HG02884 (cell line): Measurements from ENCODE around the gene IQCM.

Source experiments
- ATAC-seq: cut with Tn5 transposase; IDR thresholded peaks from one replicate; pipeline ENCODE4 v1.9.1; 2021; ENCODE audit warnings: mild to moderate bottlenecking, moderate library complexity; ENCODE audit not compliant: unreplicated experiment

Gene IQCM

DNA sequence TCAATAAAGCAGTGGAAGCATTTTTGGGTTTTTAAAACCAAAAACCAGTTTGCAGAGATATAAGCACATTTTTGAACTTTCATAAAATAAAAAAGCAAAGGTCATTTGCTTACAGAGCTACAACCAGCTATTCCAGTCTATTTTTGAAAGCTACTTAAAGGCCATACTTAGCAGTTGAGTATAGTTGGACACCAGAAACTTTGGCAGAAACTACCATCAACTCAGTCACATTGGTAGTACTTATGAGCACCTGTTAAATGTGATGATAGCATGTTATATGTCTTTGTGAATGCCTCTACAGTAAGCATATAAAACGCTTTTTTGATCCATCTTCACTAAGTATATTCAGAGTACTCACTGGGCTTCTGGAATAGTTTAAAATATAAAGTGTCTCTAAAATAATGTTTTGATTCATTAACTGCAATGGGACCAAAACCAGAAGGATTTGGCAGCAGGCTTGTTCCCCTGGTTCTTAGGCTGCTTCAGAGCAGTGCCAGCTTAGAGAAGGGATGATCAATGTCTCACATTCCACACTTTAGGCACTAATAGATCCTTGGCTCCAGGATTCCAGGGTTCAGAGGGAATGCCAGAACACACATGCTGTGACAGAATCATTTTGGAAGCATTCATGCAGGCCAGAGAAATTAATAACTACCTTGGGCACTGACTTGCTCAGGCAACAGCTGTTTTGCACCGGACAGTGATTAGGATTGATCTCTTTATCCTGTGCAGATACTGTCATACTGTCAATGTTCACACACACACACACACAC, 103.9 kb downstream of the IQCM start:
- no peak for ATAC-seq

DNA sequence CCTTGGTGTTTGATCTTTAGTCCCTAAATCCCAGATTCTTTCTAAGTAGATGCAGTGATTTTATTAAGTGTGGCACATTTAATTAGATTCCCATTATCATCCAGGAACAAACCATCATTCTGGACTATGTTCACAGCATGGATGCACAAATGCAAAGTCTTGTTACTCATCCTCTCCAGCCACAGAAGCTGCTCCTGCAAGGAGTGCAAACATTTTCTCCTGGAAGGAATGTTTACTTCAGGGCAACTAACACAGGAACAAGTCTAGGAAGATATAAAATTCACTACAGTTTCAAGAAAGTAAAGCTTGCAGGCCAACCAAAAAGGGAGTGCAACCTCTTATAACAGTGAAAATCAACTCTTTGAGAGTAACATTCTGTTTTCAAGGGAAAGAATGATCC, 106.0 kb downstream of the IQCM start:
- ATAC-seq = no peak

DNA sequence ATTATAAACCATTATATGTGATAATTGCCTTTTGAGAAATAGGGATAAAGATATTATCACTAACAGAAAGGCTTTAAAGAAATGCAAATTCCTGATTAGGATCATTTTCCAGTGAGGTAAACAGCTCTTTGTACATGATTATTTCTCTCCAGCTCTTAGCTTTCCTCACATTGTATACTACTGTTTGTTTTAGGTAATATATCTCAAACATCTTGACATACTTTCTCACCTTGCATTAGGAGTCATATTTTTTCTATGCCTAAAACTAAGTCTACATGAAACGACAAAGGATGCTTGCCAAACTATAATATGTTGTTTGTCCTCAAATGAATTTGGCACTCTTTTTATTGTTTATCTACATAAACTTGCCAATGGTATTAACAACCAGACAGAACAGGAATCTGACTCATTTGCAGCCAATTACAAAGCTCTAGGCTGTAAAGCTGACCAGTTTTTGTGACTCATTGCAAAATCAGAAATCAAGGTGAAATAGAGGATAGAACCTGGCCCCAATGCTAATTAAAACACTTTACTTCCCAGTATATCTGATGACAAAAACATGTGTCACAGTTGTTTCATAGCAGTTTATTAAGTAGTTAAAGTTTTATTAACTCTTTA, 107.0 kb downstream of the IQCM start:
- ATAC-seq = no peak

- ATAC-seq = no peak
These were observed 107.8 kb downstream of the IQCM start for GRCh38 chr4:149707862-149708261.

- ATAC-seq = no peak
These were observed 108.7 kb downstream of the IQCM start for GRCh38 chr4:149706942-149707341.

DNA sequence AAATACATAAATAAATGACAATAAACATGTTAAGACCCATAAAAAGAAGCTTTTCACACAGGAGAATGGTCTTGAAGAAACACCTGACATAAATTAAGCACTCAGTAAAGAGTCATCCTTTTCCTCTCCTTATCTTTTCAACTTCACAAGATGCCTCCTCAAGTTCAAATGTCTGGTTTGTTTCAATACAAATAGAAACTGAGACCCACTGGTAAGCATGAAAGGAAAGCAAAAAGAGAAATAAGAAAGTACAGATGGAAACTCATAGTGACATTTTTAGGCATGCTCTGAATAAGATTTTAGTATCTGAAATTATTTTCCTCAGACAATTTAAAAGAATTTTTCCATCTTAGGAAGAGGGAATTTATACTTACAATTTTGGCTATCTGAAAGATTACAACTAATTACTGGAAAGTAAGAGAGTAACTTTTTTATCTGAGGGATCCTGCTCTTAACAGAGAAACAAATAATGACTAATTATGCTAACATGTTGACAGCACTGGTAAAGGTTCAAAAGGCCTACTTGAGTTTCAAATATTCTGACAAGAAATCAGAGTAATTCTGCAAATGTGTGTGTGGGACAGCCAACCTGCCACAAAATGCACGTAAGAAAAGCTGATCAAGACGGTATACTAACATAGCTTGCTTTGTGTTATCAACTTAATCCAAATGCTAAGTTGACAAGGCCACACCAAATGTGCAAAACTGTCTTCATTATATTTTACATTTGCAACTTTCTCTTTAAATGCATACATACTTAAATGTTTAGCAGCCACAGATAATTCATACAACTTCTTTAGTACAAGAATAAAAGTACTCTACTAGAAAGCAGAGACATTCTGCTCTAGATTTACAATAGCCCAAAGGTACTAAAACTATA, 113.0 kb downstream of the IQCM start:
- no peak for ATAC-seq

DNA sequence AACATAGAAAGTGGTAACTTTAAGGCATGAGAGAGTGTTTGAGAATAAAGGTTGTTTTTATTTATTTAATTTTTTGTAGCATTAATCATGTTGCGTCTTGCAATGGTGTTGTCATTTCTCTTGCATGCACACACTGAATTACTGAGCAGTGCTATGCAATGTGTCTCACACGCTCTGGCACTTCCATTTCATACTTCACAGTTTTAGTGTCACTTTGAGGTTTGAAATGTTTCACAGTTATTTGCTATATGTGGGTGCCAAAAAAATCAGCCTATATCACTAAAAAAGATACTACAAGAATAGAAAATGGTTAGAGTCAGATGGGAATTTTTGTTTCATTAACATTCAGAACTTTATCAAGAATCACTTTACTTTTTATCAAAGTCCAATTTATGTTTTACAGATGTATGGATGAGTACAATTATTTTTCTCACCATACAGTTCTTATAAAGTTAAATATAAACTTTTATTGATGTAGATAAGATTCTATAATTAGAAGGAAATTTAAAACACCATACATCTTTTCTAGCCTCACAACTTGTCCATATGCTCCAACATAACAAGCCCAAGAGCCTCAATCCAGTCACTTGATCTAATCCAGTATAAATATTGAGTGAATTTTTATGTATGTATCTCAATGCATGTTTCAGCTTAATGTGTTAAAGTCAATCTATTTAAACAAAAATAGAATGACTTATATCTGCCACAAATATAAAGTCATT, 114.0 kb downstream of the IQCM start:
- ATAC-seq = no peak

- ATAC-seq = no peak
These were observed 115.4 kb downstream of the IQCM start for GRCh38 chr4:149700272-149700671.

- no peak for ATAC-seq
These were observed 116.0 kb downstream of the IQCM start for GRCh38 chr4:149699642-149700041.

DNA sequence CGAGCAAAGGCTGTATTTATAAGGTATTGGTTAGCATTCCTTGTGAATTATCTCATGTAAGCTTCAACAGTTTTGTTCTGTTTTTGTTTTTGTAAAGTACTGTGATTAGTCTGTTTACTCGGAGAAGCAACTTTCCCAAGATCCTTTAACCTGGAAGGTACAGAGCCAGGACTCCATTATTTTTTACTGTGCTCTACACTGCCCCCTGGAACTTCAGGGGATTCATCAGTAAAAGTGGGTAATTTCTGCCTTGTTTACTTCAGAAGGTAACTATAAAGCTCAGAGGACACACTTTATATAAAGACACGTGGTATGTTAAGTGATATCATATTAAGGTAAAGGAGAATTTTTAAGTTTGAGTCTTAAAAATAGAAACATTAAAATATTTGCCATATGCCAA, 124.9 kb downstream of the IQCM start:
- no peak for ATAC-seq

DNA sequence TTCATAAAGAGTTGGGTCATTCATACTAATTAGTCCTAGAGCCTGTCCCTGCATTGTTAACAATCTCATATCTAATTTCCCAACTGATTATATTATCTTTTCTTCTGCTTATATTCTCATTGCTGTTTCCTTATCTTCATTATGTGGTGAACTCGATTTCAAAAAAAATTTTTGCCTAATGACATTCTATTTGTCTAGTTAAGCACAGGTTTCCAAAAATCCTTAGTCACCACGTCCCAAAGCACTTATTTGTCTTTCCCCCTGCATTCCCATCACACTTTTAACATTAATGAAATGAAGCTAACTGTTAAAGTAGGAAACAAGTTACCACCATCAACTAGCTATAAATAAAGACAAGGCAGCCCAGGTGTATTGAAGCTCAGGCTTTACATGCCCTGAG, 131.1 kb downstream of the IQCM start:
- no peak for ATAC-seq

DNA sequence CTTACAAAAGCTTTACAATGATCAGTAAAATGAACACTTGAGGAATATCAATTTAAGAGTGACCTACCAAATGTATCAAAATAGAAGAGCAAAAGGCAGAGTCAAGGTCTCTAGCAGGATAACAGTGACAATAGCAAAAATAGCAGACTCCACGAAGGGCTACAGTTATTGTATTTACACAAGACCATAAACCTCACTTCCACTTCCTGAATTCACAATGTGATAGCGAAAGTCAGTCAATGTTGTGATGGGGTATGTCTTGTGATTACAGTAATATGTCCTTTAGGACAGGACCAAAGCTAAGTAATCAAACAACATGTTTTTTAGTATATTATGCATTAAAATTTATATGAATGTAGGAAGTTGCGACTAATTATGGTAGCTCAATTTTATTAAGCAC, 139.6 kb downstream of the IQCM start:
- peak; percentile 80 for ATAC-seq

DNA sequence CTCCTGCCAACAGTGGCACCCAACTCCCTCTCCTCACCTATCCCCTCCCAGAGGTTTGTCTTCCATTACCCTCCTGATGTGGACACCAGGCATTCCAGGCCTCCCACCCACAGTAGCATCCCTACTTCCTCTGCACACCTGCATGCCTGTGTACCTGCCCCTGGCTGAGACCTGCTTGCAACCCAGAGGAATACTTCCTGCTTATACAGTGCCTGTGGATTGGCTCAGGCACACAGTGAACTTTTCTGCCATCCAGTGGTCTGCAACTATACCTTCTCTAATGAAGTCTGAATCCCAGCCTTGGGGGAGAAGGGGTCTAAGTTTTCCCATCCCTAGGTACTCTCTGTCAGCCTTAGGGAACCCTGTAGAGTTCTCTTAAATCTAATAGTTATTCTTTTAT, 169.9 kb downstream of the IQCM start:
- ATAC-seq = no peak

DNA sequence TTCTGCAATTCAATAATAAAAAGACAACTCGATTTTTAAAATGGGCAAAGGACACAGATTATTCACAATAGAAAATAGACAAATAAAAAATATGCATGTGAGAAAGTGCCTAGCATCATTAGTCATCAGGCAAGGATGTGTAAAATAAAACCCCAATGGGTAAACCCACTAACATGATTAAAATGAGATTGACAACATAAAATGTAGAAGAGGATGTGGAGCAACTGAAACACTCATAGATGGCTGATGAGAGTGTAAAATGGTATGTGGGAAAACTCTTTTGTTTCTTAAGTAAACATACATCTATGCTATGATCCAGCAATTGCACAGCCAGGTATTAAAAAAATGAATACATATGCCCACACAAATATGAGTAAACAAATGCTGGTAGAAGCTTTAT, 177.6 kb downstream of the IQCM start:
- no peak for ATAC-seq

GRCh38 chr4:149634368-149634767, 181.3 kb downstream of the IQCM start:
- ATAC-seq = no peak

- no peak for ATAC-seq
These were observed 184.0 kb downstream of the IQCM start for GRCh38 chr4:149631629-149632028.

DNA sequence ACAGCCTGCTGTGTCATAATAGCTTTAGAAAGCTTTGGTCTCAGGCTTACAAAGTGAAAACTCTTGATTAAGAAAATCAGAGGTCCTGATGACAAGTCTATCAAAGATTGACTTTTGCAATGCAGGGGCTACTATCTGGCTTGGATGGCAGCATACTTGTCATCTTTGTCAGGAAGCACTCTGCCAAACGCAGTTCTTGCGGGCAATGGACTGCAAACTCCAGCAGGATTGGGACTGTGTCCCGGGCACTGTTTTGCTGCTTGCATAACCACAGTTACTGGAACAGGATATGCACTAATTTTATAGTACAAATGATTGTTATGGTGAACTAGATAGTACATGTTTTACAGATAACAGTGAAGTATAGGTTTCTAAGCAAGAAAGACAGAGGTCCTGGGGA, 185.6 kb downstream of the IQCM start:
- no peak for ATAC-seq

- no peak for ATAC-seq
These were observed 209.9 kb downstream of the IQCM start for GRCh38 chr4:149605601-149606378.

- ATAC-seq = no peak
These were observed 210.8 kb downstream of the IQCM start for GRCh38 chr4:149604827-149605226.

- ATAC-seq = no peak
These were observed 220.1 kb downstream of the IQCM start for GRCh38 chr4:149595500-149595899.
